ENCODE data around the gene TTLL12. TPM values are rescaled to one million over a fixed set of nuclear protein-coding genes. Genes with fewer than 3 reads are reported as not detected.

Gene TTLL12
- total RNA-seq, 4 donors from 2014 or later, result 65.9 to 85.5 (median 72.8) TPM

GRCh38 chr22:43182726-43183125 lies 4.2 kb downstream of the TTLL12 start:
- intact Hi-C loops (cut with DNase I; ENCODE audit: low total_unique reads), result no loop called here
- WGBS, 2 donors, result 86 to 89% methylated on average over 17 of the region's 17 CpGs
- no peak for DNase-seq (ENCODE audit: low spot score in 2 of 2)
- H3K4me3 ChIP-seq (ENCODE audit: low read depth, poor library complexity, severe bottlenecking), result no peak overlapping the region
- TF ChIP-seq CTCF (IDR thresholded peaks at IDR 0.05) (no peak), POLR2A (IDR thresholded peaks at IDR 0.05) (no peak)

- no peak overlapping the region for H3K4me3 ChIP-seq (ENCODE audit: low read depth, poor library complexity, severe bottlenecking)
- WGBS, 2 donors, result 94% methylated on average over 8 to 9 of the region's 10 CpGs
- intact Hi-C loops (cut with DNase I; ENCODE audit: low total_unique reads), result no loop called here
- no peak for TF ChIP-seq CTCF (IDR thresholded peaks at IDR 0.05)
- no peak for TF ChIP-seq POLR2A (IDR thresholded peaks at IDR 0.05)
- DNase-seq (ENCODE audit: low spot score in 2 of 2), result no peak
These were observed 4.8 kb downstream of the TTLL12 start for GRCh38 chr22:43182118-43182517.

- 93 to 94% methylated on average over 12 to 13 of the region's 13 CpGs for WGBS, 2 donors
- no peak for DNase-seq (ENCODE audit: low spot score in 2 of 2)
- no peak for TF ChIP-seq POLR2A (IDR thresholded peaks at IDR 0.05)
- no peak for TF ChIP-seq CTCF (IDR thresholded peaks at IDR 0.05)
- no peak overlapping the region for H3K4me3 ChIP-seq (ENCODE audit: low read depth, poor library complexity, severe bottlenecking)
- intact Hi-C loops (cut with DNase I; ENCODE audit: low total_unique reads), result no loop called here
These were observed 5.4 kb downstream of the TTLL12 start for GRCh38 chr22:43181321-43182076.

- DNase-seq (ENCODE audit: low spot score in 2 of 2), result no peak
- 88 to 92% methylated on average over 9 to 13 of the region's 15 CpGs for WGBS, 2 donors
- H3K4me3 ChIP-seq (ENCODE audit: low read depth, poor library complexity, severe bottlenecking), result no peak overlapping the region
- TF ChIP-seq CTCF (IDR thresholded peaks at IDR 0.05) (no peak), POLR2A (IDR thresholded peaks at IDR 0.05) (no peak)
- intact Hi-C loops (cut with DNase I; ENCODE audit: low total_unique reads), result no loop called here
These were observed 6.3 kb downstream of the TTLL12 start for GRCh38 chr22:43180670-43181069.

GRCh38 chr22:43179911-43180195 lies 7.1 kb downstream of the TTLL12 start:
- no peak overlapping the region for H3K4me3 ChIP-seq (ENCODE audit: low read depth, poor library complexity, severe bottlenecking)
- intact Hi-C loops (cut with DNase I; ENCODE audit: low total_unique reads), result no loop called here
- TF ChIP-seq POLR2A (IDR thresholded peaks at IDR 0.05), result no peak
- no peak for TF ChIP-seq CTCF (IDR thresholded peaks at IDR 0.05)
- DNase-seq (ENCODE audit: low spot score in 2 of 2), result no peak
- 97% methylated on average over 15 of the region's 15 CpGs for WGBS, 2 donors

Measured in lower leg skin (tissue), 4 donors.